ENCODE results near the gene UQCC2.

DNA sequence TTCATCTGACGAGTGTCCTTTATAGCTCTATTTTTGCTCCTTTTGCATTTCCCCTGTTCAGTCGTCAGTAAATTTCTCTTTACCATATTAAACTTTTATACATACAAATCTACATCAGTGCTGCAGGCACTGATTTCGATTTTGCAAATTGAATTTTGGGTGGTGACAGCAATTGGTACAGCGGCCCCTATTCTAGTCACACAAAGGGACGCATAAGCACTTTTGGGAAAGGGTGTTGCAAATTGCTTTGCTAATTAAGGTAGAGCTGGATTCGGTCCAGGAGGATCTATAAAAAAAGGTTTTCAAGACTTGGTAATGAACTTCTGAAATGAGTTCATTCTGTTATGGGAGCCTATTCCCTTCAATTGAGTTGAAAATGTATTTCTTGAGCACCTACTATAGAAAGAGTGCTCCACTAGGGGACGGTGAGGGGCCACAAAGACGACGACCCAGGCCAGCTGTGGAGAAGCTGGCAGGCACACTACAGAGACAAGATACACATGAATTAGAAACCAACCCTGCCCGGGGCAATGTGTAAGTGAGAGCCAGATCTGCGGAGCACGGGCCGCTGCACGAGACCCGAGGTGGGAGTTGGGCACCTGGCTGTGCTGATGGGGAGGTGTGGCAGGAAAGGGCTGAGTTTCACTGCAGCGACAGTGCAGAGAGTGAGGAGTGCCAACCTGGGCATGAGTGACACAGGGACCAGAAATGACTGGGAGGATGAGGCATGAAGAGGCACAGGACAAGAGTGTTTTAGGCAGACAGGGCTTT, 5.4 kb downstream of the UQCC2 start:
- no peak for TF ChIP-seq CTCF (IDR thresholded peaks at IDR 0.05)
- TF ChIP-seq POLR2A (IDR thresholded peaks at IDR 0.05) = no peak
- no peak for TF ChIP-seq EP300 (IDR thresholded peaks at IDR 0.05)
